Upper lobe of left lung (tissue), 4 donors: ENCODE data around the gene MIB2.

ENCODE experiments used
- CTCF ChIP-seq, 6 experiments: fragments of 450-650 bp in 4 of 6; fragments of 200-600 bp in 2 of 6; sonication (generic) in 2 of 6; IDR thresholded peaks; one replicate each; pipeline ENCODE4 v1.5.1; 2016 to 2019; ENCODE audit warnings: antibody characterized with exemption in 6 of 6
- EP300 ChIP-seq, 4 donors: sonication (generic); formaldehyde crosslinking; IDR thresholded peaks; one replicate each; pipeline ENCODE4 v1.5.1; 2017; ENCODE audit warnings: antibody characterized with exemption in 4 of 4, control low read depth in 2 of 4
- POLR2A ChIP-seq, 4 donors: fragments of 450-650 bp; IDR thresholded peaks; one replicate each; pipeline ENCODE4 v1.5.1; 2016 to 2017; ENCODE audit warnings: antibody characterized with exemption in 4 of 4, mild to moderate bottlenecking in 2 of 4
- POLR2AphosphoS5 ChIP-seq, 2 donors: sonication (generic); formaldehyde crosslinking; IDR thresholded peaks; one replicate each; pipeline ENCODE4 v1.5.1; 2017; ENCODE audit warnings: antibody characterized with exemption in 2 of 2

GRCh38 chr1:1624443-1625403 lies 9.4 kb downstream of the MIB2 start:
- no peak for TF ChIP-seq POLR2AphosphoS5 (IDR thresholded peaks at IDR 0.05)
- no peak for TF ChIP-seq EP300 (IDR thresholded peaks at IDR 0.05)
- no peak for TF ChIP-seq POLR2A (IDR thresholded peaks at IDR 0.05)
- no peak for TF ChIP-seq CTCF (IDR thresholded peaks at IDR 0.05)
